Choroid plexus epithelial cell (primary cell): ENCODE results near the gene VSTM2B.

Source experiments
- DNase-seq: peaks from one replicate; pipeline ENCODE4 v3.0.0-alpha.2; 2010; ENCODE audit warnings: low read depth
- H3K4me3 ChIP-seq: 2 replicates; pipeline ENCODE4 v1.5.1; 2011; ENCODE audit warnings: low read depth, mild to moderate bottlenecking, control low read depth, low read length, moderate library complexity
- CTCF ChIP-seq: conservative IDR thresholded peaks from 2 replicates; pipeline ENCODE4 v1.5.1; 2011; ENCODE audit warnings: low read depth, mild to moderate bottlenecking, control low read depth, inconsistent platforms, low read length, moderate library complexity

Gene VSTM2B

GRCh38 chr19:29605653-29606419 is 80.0 kb downstream of the VSTM2B start, which contains the start of gene POP4:
POP4 (plus strand) TSS chr19:29606283; CDS start chr19:29606319, 36 bp downstream.
- DNase-seq = peak; percentile 96
- peak within 1 kb of the TSS; percentile 79 for H3K4me3 ChIP-seq
- no peak for TF ChIP-seq CTCF

- no peak for TF ChIP-seq CTCF
- H3K4me3 ChIP-seq = peak overlapping the region; percentile 79
- no peak for DNase-seq
Measured at GRCh38 chr19:29606420-29606747, 80.6 kb downstream of the VSTM2B start.

GRCh38 chr19:29609636-29610035 is 83.8 kb downstream of the VSTM2B start:
- TF ChIP-seq CTCF = no peak
- H3K4me3 ChIP-seq = no peak overlapping the region
- no peak for DNase-seq

GRCh38 chr19:29610213-29610573 is 84.4 kb downstream of the VSTM2B start:
- H3K4me3 ChIP-seq = no peak overlapping the region
- no peak for TF ChIP-seq CTCF
- no peak for DNase-seq

- H3K4me3 ChIP-seq = no peak overlapping the region
- TF ChIP-seq CTCF = peak; percentile 96
- peak; percentile 92 for DNase-seq
Measured at GRCh38 chr19:29610574-29611271, 84.9 kb downstream of the VSTM2B start.

GRCh38 chr19:29612121-29612520 is 86.3 kb downstream of the VSTM2B start:
- no peak for DNase-seq
- no peak overlapping the region for H3K4me3 ChIP-seq
- no peak for TF ChIP-seq CTCF
